Body of pancreas (tissue), 4 donors: ENCODE results near the gene HNRNPLL.

ENCODE experiments used
- CTCF ChIP-seq, 7 experiments: fragments of 450-650 bp in 4 of 7; fragments of 200-600 bp in 3 of 7; sonication (generic) in 3 of 7; IDR thresholded peaks; one replicate each; pipeline ENCODE4 v1.5.1; 2016 to 2019; ENCODE audit warnings: antibody characterized with exemption in 7 of 7
- POLR2A ChIP-seq, 3 donors: fragments of 450-650 bp; IDR thresholded peaks; one replicate each; pipeline ENCODE4 v1.6.1; 2016; ENCODE audit warnings: antibody characterized with exemption in 3 of 3, mild to moderate bottlenecking in 2 of 3

GRCh38 chr2:38599706-38600105, 3.0 kb downstream of the HNRNPLL start:
- TF ChIP-seq CTCF (IDR thresholded peaks at IDR 0.05) (no peak), POLR2A (IDR thresholded peaks at IDR 0.05) (no peak)
